NCI-H1105 treated with DMSO at 0.1 percent for 48 hours (cell line): ENCODE data around the gene BPGM.
A peak's percentile ranks its signal among the peaks of the same experiment; 100 is the strongest.

ENCODE experiments used
- DNase-seq: peaks from one replicate; lab custom pipeline; 2025; lab: John Stamatoyannopoulos, UW

The BPGM gene

DNA sequence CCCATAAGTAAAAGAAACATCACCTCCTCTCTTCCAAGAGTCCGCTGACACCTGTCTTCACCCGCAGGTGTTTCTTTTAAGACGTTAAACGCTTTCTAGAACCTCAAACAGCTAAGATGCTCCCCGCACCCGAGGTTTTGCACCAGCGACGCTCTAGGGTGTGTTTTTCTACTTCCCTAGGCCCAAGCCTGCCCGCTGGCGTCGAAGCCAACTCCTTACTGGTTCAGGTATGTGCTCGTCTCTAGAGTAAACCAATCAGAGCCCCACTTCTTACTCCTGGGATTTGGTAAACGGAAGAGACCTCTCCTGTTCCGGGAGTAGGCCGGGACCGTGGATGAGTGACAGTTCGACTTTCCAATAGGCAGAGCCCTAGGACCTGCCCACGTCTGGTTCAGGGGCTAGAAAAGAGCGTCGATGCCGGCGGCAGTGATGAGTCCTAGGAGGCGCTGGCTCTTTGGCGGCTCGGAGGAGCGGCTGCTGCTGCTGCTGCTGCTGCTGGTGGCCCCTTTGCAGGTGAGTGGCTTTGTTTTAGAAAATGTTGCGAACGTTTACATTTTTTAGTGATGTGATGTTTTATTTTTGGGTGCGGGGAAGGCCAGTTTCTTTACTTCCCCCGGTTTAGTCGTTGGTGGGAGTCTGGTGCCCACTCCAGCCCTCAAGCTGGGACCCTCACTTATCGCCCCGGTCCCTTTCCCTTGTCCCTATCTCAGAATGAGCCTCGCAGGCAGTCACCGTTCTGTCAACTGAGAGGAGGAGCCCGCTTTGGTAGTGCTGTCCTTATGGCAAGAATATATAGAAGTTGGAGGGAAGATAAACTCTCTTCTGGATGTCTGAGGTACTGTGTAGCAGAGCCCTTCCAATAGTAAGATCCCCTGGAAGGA is at the start of gene BPGM:
Gene BPGM (plus strand): TSS at position 429 of the 881 bp plus-strand sequence. CDS start 14,655 bp downstream, outside the sequence.
- DNase-seq = peak; percentile 99

- no peak for DNase-seq
These were observed 47.3 kb upstream of the BPGM start for GRCh38 chr7:134599371-134599770.

DNA sequence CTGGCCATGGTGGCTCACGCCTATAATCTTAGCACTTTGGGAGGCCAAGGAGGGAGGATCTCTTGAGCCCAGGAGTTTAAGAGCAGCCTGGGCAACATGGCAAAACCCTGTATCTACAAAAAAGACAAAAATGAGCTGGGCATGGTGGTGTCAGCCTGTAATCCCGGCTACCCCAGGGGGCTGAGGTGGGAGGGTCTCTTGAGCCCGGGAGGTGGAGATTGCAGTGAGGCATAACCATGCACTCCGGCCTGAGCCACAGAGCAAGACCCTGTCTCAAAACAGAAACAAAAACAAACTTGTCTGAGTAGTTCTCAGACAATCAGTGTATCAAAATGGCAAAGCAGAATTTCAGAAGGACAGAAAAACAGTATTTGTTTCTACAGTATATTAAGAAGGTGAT is 45.2 kb upstream of the BPGM start:
- no peak for DNase-seq

DNA sequence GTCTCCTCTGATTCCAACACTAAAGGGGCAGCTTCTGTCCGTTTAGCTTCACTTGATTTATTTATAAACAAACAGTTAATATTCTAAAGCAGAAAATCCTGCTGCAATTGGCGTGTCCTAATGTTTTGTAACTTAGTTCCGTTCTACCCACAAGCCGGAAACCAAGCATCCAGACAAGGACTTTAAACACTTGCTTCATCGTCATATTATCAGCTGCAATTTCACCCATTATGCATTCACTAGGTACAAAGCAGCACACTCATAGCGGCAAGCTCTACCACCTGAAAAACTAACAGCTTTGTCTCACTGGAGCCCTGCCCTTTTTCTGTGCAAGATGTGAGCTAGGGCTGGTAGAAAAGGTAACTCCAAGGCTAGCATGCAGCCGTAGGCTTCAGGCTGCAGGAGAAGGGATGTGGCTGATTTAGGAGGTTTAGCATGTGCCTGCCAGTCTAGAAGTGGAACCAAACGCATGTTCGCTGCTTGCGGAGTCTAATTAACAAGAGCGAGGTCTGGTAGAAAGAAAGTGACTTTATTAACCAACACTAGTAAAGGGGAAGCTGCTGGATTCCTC is 43.7 kb upstream of the BPGM start:
- no peak for DNase-seq

DNA sequence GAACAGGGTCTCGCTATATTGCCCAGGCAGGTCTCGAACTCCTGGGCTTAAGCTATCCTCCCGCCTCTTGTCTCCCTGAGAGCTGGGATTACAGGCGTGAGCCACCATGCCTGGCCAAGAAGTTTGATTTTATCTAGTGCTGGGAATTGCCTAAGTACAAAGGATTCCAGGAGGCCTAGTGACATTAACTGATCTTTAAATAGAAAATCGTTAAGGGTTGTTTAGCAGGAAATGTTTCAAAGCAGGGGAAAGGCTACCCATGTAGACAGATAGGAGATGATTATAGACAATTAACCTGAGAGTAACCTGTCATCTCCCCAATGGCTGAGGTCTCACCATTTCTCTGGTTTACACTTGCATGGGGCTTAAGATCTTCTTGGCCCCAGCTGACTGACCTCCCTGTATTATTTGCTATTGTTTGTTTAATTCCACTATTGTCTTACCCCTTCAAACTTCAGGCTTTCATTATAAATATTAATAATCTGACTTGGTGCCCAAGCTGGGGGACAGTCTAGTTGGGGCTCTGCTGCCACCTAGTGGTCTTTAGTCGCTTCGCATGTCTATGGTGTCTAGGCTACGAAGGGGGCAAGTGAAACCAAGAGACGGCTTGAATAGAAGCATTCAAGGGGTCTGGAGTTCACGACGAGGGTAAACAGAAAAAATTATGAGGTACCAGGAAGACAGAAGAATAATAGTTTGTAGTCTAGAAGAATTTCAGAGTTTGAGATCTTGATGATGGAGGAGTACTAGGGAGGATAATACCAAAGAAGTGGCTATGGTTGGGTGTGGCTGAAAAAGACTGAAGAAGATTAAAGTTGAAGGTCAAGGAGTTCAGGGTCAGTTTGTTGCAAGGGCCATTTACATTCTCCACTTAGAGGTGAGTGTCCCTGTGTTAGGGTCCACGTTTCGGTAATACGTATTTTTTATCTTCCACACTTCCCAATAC is 40.4 kb upstream of the BPGM start:
- peak; percentile 57 for DNase-seq

GRCh38 chr7:134611611-134612151 is 35.0 kb upstream of the BPGM start:
- no peak for DNase-seq

DNA sequence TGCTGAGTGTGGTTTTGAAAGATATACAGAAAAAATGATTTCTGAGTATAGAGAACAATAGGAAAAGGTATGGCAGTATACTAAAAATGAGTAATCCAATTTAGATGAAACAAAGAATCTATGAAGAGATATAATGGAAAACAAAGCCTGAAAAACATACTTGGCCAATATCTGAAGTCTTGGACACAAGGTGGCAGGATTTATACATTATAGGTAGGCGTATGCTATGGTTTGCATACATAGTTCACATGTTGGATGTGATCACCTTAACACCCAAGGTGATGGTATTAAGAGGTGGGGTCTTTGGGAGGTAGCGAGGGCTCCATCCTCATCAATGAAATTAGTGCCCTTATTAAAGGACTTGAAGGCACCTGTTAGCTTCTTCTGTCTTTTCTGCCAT is 34.5 kb upstream of the BPGM start:
- no peak for DNase-seq

DNA sequence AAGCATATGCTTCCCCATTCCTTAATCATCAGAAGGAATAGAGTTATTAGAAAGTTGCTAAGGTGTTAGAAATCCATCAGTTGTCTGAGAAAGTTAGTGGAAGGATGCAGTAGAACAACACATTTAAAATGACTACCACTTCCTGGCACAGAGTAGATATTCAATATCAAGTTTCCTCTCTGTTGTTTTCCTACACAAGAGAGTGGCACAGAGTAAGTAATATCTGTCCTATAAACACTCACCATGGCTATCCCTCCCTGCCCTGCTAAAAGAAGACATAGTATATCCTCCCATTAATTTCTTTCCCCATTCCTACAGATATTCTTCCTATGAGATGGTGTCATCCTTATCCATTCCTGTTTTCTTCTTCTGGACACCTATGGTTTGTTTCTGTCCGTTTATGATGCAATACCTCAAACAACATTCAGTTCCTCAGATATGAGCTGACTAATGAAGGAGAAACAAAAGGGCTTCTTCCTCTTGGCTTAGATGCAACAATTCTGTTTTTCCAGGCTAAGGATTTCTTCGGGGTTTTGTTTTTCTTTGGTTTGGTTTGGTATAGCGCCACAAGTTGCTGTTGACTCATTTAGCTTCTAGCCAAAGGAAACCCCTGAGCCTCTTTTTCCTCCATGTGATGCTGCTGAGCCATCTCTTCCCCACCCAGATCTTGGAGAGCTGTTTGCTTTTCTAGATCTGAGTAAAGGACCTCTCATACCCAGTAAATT is 32.9 kb upstream of the BPGM start:
- no peak for DNase-seq

GRCh38 chr7:134616611-134617010 is 30.0 kb upstream of the BPGM start:
- no peak for DNase-seq

DNA sequence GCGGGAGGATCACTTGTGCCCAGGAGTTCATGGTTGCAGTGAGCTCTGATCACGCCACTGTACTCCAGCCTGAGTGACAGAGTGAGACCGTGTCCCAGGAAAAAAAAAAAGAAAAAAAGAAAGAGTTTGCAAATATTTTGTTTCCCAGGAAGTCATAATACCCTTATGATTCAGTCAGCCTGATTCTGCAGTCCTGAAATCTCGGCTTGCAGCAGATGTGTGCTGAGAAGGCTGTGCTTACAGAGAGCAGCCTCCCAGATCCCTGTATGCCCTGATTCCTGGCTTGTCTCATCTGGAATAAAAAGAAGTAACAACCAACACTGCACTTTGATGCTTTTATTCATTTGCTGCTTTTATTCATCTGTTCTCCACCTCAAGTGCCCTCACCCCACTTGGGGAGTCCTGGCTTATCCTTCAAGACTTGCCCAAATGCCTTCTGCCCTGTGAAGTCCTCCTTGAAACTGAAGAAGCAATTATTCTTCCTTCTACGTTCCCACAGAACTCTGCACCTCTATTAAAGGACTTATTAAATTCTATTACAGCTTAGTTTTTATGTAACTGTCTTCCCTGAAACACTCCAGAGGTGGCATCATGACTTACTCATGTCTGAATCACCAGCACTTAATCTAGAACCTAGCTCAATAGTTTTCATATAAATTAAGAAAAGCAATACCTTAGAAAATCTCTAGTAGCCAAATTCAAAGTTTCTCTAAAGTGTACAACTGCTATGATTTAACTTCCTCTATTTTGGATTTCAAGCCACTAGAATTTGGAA is 27.7 kb upstream of the BPGM start:
- no peak for DNase-seq

GRCh38 chr7:134619627-134620331 is 26.9 kb upstream of the BPGM start:
- no peak for DNase-seq

DNA sequence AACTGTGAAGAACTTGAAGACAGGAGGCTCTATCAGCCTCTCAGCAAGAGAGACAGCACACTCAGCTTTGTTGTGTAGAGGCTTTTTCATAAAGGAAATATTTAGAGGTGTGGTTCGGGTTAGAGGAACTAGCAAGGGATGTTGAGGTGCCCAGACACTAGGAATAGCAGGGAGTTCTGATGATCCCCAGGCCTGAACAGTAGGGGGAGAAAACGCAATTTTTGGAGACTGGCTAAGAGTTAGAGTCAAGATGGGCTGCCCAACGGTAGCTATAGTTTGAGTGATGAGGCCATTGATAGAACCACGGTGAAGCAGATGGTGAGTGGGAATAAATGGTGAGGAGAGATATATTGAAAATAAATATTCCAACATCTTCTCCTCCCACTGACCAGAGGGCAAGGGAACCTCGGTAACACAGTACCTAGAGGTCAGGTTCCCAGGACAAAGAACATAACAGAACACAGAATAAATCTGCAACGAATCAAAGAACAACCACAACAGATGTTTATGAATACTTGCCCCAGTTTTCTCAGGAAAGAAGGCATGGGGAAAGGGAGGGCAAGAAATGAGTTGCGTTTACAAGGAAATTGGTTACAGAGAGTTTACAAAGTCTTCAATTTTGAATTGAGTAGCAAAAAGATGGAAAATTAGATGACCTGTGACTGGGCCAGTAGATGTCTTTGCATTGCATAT is 24.2 kb upstream of the BPGM start:
- no peak for DNase-seq

DNA sequence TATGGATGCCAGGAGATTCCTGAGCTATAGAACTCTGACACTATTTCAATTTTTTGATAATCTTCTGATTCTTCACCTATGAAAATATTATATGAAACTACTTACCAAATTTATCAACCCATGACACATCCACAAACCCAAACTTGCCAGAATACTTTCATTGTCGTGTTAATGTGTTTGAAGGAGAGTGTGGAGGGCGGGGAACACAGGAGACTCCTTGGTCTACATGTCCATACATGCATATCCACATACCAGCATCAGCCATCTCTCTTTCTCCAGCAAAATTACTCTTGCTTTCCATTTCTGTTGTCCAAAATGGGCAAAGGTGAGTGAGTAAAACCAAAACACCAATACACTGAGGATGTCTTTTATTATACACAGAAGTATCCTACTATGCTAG is 23.5 kb upstream of the BPGM start:
- no peak for DNase-seq

- no peak for DNase-seq
These were observed 21.1 kb upstream of the BPGM start for GRCh38 chr7:134625550-134625949.

- no peak for DNase-seq
These were observed 19.4 kb upstream of the BPGM start for GRCh38 chr7:134627109-134627774.

- DNase-seq = no peak
These were observed 18.9 kb upstream of the BPGM start for GRCh38 chr7:134627775-134628153.

DNA sequence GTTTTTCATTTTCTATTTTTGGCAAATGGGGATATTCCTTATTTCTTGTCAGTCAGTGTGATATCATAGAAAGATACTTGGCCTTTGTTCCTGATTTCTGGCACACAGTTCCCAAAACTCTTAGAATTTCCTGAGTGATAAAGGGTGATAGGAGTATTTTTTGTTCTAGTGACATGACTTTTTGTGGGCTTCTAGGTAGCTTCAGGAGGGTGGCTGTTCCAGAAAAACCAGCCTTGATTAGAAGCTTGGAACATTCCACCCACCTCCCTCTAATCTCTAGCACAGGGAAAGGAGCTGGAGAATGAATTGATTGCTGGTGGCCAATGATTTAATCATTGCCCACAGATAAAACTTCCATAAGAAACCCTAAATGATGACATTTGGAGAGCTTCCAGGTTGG is 17.2 kb upstream of the BPGM start:
- DNase-seq = no peak

DNA sequence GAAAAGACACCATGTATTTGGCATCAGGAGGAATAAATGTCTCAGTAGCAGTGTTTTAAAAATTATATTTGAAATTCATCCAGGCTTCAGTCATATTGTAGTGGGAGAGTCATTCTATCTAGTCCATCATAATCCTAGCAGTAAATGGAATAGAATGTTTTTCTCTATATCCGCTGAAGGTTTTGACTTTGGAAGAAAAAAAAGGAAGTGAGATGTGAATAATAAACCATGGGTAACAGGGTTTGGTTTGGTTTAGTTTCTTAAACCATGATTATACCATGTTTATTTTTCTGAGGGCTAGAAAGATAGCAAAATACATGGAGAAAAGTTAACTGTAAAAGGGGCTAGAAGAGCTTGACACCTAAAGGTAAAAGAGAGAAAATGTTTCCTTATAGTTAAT is 16.4 kb upstream of the BPGM start:
- DNase-seq = no peak

DNA sequence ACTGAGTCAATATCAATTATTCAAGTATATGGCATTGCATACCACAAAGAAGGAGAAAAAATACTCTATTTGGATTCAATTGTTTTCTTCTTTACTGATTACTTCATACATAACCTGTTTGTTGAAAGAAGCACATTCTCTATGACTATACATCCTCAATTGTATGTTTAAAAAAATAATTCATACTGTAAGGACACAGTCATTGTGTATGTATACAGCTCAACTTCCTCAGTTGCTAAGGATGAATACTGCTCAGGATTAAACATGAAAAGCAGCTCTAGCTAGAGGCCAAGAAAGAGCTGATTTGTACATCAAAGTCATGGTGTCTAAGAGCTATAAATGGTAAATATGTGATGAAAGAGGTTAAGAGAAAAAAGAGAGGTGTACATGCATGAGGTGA is 15.8 kb upstream of the BPGM start:
- no peak for DNase-seq
